Inflammatory macrophage treated with lipopolysaccharide for 4 hours (primary cell): ENCODE results near the gene CYP2R1.
A peak's percentile ranks its signal among the peaks of the same experiment; 100 is the strongest.
"Not testable (repeated sequence)": the region's sequence is repeated elsewhere in the genome, so short reads cannot be mapped to it uniquely, and the experiment has no call there.

Experiments used
- DNase-seq: peaks from one replicate; pipeline ENCODE4 v3.0.0-alpha.2; 2020

Gene CYP2R1

GRCh38 chr11:14891143-14892035 is 642 bp downstream of the CYP2R1 start:
- peak; percentile 87 for DNase-seq

- no peak for DNase-seq
These were observed 5.5 kb downstream of the CYP2R1 start for GRCh38 chr11:14886513-14886912.

- DNase-seq, result no peak
These were observed 7.3 kb downstream of the CYP2R1 start for GRCh38 chr11:14884667-14885273.

GRCh38 chr11:14883683-14884082 is 8.3 kb downstream of the CYP2R1 start:
- not testable (repeated sequence) for DNase-seq

GRCh38 chr11:14882196-14882595 is 9.8 kb downstream of the CYP2R1 start:
- DNase-seq, result no peak

- no peak for DNase-seq
These were observed 10.3 kb downstream of the CYP2R1 start for GRCh38 chr11:14881576-14882193.

GRCh38 chr11:14875163-14875562 is 16.9 kb downstream of the CYP2R1 start:
- DNase-seq, result no peak

GRCh38 chr11:14873632-14874031 is 18.4 kb downstream of the CYP2R1 start:
- no peak for DNase-seq

GRCh38 chr11:14872032-14872431 is 20.0 kb downstream of the CYP2R1 start:
- DNase-seq, result no peak

- DNase-seq, result not testable (repeated sequence)
These were observed 28.3 kb downstream of the CYP2R1 start for GRCh38 chr11:14863775-14864174.

GRCh38 chr11:14861680-14862079 is 30.4 kb downstream of the CYP2R1 start:
- DNase-seq, result no peak

- DNase-seq, result no peak
These were observed 31.5 kb downstream of the CYP2R1 start for GRCh38 chr11:14860511-14860910.

- no peak for DNase-seq
These were observed 33.6 kb downstream of the CYP2R1 start for GRCh38 chr11:14858404-14858803.

GRCh38 chr11:14857621-14858020 is 34.4 kb downstream of the CYP2R1 start:
- DNase-seq, result no peak

GRCh38 chr11:14855890-14856289 is 36.1 kb downstream of the CYP2R1 start:
- no peak for DNase-seq

GRCh38 chr11:14854057-14854456 is 38.0 kb downstream of the CYP2R1 start:
- no peak for DNase-seq

- no peak for DNase-seq
These were observed 39.4 kb downstream of the CYP2R1 start for GRCh38 chr11:14852571-14853177.

GRCh38 chr11:14842002-14842401 is 50.0 kb downstream of the CYP2R1 start:
- no peak for DNase-seq

- DNase-seq, result no peak
These were observed 56.2 kb downstream of the CYP2R1 start for GRCh38 chr11:14835496-14836492.
